Activated CD8-positive, alpha-beta memory T cell treated with anti-CD3 and anti-CD28 coated beads for 36 hours (primary cell): ENCODE measurements around the gene DCAF11. TPM values are rescaled to one million over a fixed set of nuclear protein-coding genes. Genes with fewer than 3 reads are reported as not detected.

Source experiments
- CTCF ChIA-PET: fragments of 350-600 bp; sonication (Branson Sonifier 250); formaldehyde crosslinking; loops from one replicate; lab custom pipeline; 2021; ENCODE audit warnings: antibody characterized with exemption; lab: Charles Lee
- POLR2A ChIA-PET: fragments of 350-600 bp; sonication (Branson Sonifier 250); formaldehyde crosslinking; loops from one replicate; lab custom pipeline; 2021; ENCODE audit warnings: antibody characterized with exemption; lab: Charles Lee
- total RNA-seq, 2 experiments: library from RNA; stranded (reverse); gene quantifications; one replicate each; pipeline ENCODE4 v1.2.3, GENCODE V29; 2021

DCAF11 gene
- total RNA-seq, 2 experiments from 2014 or later: 60.3 to 69.1 TPM

DNA sequence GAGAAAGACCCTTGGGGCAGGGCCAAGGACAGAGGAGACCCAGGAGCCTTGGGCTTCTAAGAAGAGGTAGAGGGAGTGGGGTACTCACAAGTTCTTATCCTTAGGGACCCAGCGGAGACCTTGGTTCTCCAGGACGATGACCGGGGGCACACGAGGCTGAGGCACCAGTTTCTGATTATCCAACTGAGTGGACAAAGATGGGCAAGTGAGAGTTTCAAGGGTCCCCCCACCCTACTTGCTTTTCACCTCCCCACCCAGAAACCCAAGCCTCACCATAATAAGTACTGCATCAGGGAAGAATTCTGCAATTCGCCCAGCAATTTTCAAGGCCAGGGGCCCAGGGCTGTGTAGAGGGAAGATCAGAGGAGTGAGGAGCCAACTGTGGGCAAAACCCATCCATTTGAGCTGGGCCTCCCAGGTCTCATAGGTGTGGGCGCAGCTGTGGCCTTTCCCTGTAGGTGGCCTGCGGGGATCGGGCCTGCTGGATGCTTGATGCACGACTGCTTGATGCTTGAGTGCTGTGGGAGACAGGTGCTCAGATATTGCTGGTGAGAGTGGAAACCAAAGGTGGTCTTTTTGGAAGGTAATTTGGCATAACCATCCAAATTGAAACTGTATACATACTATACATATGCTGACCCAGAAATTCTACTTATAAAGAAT, 24.8 kb downstream of the DCAF11 start:
- ChIA-PET CTCF (interaction anchor here (4.7 kb wide), 1 partner anchor 22 kb away, joined by 34 read pairs; the partner anchor contains the start of gene IRF9), POLR2A (no interaction called here)

DNA sequence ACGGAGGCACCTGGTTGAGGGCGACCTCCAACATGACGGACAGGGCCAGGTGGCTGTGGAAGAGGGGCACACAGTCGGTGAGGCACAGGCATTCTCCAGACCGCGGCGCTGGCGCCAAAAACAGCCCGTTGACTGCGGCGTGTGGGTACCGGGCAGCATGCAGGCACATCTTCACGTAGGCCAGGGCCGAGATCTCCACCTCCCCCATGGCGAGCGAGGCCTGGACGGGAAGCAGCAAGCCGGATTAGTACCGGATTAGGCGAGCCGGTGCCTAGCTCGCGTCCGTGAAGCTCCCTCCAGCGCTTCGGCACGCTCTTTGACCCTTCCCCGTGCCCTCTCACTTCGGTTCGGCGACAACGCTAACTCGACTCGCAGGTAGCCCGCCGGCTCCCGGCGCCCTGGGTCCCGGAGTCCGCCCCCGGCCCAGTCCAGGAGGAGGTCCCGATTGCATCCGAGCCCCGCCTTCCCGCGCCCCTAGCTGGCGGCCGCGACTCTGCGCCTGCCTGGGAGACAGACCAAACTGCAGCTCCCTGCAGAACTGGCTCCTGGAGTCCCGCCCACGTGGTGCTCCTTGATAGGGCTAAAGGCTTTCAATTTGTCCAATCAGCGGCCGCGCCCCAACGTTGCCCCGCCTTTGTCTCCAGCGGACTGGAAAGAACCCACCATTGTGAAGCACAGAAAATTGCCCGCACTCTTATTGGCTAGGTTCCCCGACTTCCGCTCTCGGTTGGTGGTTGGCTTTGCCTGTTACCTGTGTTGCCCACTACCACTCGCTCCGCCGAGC, 26.7 kb downstream of the DCAF11 start, which contains the start of gene EMC9:
Gene EMC9, minus strand, starts transcription at position 495 of the 784 bp plus-strand sequence. Its CDS starts 287 bp downstream, at position 208.
- ChIA-PET POLR2A (interaction anchor here (1.0 to 1.7 kb wide), 5 partner anchors 9 to 102 kb away, joined by 3 to 8 read pairs (median 4); partner anchors contain the start of genes DCAF11, IRF9, NRL and TINF2), CTCF (interaction anchor here (0.6 to 1.6 kb wide), 4 partner anchors 20 to 50 kb away, joined by 3 to 5 read pairs (median 5); partner anchors contain the start of genes DCAF11 and IRF9)

DNA sequence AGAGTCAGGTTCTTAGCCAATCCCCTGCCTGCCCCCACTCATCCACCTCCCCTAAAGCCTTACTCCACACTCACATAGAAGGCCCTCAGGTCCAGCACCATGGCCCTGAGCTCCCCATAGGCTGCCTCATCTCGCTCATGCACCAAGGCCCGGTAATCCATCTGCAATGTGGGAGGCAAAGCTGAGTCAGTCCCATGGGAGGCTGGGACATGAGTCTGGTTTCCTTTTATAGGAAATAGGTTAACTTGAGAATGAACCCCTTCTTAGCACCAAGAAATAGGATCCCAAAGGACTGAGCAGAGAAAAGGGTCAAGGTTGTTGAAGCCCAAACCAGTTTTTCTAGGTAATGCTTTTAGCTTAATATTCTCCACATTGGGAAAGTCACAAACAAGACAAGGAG, 28.9 kb downstream of the DCAF11 start:
- POLR2A ChIA-PET: no interaction called here
- CTCF ChIA-PET: interaction anchor here (1.4 kb wide), 1 partner anchor 18 kb away, joined by 6 read pairs; the partner anchor contains the start of gene IRF9

DNA sequence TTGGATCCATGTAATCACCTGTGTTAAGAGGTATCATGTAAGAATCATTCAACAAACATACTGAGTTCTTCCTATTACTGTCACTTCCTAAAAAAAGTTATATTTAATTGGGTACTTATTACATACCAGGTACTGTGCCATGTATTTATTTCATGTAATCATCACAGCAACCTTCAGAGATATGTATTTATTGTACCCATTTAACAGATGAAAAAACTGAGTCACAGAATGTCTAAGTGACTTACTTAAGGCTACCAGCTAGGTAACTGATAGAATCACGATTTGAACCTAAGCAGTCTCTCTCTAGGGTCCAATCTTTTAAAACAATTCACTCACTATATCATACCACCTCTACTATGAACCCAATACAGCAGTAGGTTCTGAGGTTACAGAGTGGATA, 29.9 kb downstream of the DCAF11 start:
- POLR2A ChIA-PET: no interaction called here
- CTCF ChIA-PET: interaction anchor here (1.4 kb wide), 1 partner anchor 17 kb away, joined by 6 read pairs; the partner anchor contains the start of gene IRF9

DNA sequence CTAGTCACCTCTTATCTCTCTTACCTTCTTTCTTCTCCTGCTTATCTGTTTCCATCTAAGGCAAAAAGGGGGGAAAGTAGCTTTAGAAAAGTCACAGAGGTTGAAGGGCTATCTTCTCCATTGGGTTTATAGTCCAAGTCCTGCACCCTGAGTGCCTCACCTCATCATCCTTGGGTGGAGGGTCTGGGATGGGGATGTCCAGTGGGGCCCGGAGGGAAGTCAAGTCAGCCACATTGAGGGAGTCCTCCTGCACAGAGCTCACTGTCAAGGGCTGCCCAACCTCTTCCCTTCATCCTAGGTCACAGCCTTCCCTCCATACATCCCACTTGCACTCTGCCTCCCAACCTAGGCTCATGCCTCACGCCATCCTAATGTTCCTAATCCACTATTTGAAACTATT, 30.6 kb downstream of the DCAF11 start:
- CTCF ChIA-PET: interaction anchor here (1.2 to 1.6 kb wide), 3 partner anchors 9 to 30 kb away, joined by 6 to 8 read pairs (median 6); partner anchors contain the start of genes DCAF11, IRF9, NRL and PSME1
- POLR2A ChIA-PET: interaction anchor here (2.4 to 3.8 kb wide), 3 partner anchors 8 to 31 kb away, joined by 16 to 34 read pairs (median 18); partner anchors contain the start of genes DCAF11, IRF9, NRL and PSME1

DNA sequence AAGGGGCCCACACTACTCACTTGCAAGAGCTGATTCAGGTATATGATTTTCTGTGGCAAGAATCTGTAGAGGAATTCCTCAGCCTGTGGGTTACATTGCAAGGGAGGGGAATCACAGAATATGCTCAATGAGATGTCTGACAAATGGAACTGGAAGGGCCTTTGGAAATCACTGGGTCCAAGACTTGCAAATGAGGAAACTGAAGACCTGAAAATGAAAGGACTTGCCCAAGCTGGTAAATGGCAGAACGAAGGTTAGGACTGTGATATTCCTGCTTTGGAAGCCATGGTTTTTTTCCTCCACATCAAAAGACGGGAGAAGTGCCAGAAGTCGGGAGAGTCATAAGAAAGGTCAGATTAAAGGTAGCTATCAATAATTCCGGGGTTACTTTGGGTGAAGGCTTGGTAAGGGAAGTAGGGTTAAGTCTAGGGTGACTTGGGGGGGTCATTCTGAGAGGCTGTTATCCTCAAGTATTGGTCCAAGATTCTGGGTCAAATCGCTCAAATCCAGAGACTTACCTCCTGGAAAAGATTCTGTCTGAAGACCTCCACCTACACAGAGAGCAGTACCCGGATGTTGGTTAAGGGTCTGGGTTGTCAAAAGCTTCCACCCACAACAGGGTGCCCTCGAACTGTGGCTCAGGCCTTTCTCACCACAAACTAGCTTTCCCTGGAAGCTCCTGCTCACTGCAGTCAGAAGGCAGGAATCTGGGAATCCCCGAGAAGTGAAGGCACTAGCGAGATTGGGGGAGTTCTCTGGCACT, 31.3 kb downstream of the DCAF11 start:
- ChIA-PET CTCF (interaction anchor here (1.2 to 2.6 kb wide), 5 partner anchors 9 to 37 kb away, joined by 3 to 8 read pairs (median 6); partner anchors contain the start of genes DCAF11, IRF9, NRL and PSME1), POLR2A (interaction anchor here (1.1 to 3.8 kb wide), 5 partner anchors 9 to 51 kb away, joined by 4 to 34 read pairs (median 16); partner anchors contain the start of genes DCAF11, IRF9, NRL and PCK2)

DNA sequence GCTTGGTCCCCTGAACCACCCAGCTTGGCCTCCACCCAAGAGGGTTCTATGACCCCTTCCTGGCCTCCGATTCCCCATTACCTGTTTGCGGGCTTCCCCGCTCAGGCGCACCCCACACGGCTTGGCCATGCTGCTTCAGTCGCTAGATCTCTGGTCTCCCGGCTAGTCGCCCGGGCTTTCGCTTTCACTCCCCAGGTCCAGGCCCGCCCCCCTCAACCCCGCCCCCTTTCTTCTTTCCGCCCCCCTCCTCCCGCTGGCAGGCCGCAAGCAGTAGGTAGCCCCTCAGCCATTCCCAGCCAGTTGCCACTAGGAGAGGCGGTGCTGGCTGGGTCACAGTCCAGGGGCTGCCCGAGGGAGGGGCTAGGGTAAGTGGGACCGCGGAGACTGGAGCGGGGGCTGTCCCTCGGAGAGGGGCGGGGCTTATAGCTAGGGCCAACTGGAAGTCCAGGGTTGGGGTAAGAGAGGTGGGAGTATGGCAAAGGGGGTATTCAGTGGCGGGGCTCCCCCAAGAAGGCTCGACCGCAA, 31.9 kb downstream of the DCAF11 start, which contains the start of gene PSME2:
Gene PSME2, minus strand, starts transcription at position 158 of the 525 bp plus-strand sequence. Its CDS starts 29 bp downstream, at position 129.
- CTCF ChIA-PET: interaction anchor here (1.2 to 2.7 kb wide), 6 partner anchors 9 to 38 kb away, joined by 3 to 24 read pairs (median 7); partner anchors contain the start of genes DCAF11, IRF9, NRL and PSME1
- POLR2A ChIA-PET: interaction anchor here (0.9 to 3.8 kb wide), 8 partner anchors 10 to 52 kb away, joined by 3 to 34 read pairs (median 7); partner anchors contain the start of genes DCAF11, IRF9, NRL and PCK2

DNA sequence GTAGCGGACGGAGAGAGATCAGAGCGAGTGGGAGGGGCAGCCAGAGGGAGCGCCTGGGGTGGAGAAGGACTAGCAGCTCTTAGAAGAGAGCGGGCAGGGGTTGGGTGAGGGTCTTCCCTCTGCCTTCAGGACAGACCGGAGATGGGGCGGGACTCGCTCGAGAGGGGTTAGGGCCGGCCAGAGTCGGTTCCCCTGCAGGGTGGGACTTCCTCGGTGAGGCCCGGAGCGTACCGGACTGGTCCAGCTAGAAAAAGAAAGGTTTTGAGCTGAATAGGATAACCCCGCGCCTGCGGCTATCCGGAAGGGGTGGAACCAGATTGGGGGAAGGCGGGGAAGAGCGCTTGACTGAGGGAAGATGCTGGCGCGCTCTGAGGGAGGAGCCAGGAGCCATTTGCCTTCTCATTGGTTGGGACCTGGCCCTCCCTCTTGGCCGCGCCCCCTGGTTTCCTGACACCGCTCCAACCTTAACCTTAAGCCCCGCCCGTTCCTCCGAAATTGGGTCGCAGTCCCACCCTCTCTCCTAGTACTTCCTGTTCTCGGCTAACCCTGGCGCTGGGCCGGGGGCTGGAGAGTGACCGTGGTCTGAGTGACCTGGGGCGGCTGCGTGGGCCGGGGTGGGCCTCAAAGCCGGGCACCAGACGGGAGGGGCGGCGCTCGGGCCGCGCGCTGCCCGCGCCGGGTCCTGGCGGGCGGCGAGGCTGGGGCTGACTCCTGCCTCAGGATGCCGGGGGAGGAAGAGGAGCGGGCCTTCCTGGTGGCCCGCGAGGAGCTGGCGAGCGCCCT, 32.6 kb downstream of the DCAF11 start, which contains the start of gene RNF31:
Gene RNF31, plus strand, starts transcription at position 521 of the 783 bp plus-strand sequence. Its CDS starts 201 bp downstream, at position 722.
- ChIA-PET CTCF (interaction anchor here (0.9 to 2.7 kb wide), 6 partner anchors 8 to 57 kb away, joined by 3 to 24 read pairs (median 7); partner anchors contain the start of genes DCAF11, IRF9, NRL and PSME1), POLR2A (interaction anchor here (0.5 to 3.8 kb wide), 9 partner anchors 10 to 53 kb away, joined by 3 to 34 read pairs (median 4); partner anchors contain the start of genes DCAF11, IRF9, NRL and PCK2)

DNA sequence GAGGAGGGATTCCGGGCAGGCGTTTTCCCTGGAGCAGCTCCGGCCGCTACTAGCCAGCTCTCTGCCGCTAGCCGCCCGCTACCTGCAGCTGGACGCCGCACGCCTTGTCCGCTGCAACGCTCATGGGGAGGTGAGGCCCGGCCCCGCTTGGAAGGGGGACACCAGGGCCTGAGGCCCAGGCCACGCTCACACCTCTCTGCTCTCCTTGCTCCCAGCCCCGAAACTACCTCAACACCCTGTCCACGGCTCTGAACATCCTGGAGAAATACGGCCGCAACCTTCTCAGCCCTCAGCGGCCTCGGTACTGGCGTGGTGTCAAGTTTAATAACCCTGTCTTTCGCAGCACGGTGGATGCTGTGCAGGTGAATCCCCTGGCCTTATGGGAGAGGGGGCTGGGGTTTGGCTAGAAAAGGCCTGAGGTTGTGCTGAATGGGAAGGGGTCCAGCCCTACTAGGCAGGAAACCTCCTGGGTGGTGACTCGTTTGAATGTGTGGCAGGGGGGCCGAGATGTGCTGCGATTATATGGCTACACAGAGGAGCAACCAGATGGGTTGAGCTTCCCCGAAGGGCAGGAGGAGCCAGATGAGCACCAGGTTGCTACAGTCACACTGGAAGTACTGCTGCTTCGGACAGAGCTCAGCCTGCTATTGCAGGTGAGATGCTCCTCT, 33.3 kb downstream of the DCAF11 start:
- CTCF ChIA-PET: interaction anchor here (0.9 to 2.7 kb wide), 5 partner anchors 11 to 57 kb away, joined by 3 to 24 read pairs (median 7); partner anchors contain the start of genes DCAF11, IRF9, NRL and PSME1
- POLR2A ChIA-PET: interaction anchor here (0.5 to 3.8 kb wide), 5 partner anchors 11 to 47 kb away, joined by 3 to 34 read pairs (median 16); partner anchors contain the start of genes DCAF11, IRF9, NRL and PSME1

DNA sequence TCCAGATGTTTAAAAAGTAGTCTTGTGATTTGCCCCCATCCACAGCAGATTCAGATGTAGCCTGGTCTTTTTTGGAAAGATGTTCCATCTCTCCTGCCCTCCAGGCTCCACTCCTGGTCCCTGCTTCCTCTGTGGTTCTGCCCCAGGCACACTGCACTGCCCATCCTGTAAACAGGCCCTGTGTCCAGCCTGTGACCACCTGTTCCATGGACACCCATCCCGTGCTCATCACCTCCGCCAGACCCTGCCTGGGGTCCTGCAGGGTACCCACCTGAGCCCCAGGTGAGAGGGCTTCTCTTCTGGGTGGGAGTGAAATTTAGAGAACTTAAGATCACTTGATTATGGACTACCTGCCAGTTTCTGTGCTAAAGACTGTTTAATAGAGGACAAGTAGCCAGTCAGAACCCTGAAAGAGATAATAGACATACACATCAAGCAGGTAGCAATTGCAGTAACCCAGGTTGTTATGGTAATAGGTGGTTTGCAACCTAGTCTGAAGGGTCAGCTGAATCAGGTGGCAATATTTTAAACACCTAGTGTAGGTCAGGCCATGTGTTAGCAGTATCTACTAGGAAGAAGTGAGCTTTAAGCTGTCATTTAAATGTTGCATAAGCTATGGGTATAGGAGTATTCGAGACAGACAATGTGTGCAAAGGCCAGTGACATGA, 34.9 kb downstream of the DCAF11 start:
- ChIA-PET POLR2A (interaction anchor here (1.2 kb wide), 1 partner anchor 8 kb away, joined by 3 read pairs; the partner anchor contains the start of gene EMC9), CTCF (interaction anchor here (1.4 to 2.7 kb wide), 2 partner anchors 11 to 24 kb away, joined by 3 to 24 read pairs; partner anchors contain the start of gene IRF9)

DNA sequence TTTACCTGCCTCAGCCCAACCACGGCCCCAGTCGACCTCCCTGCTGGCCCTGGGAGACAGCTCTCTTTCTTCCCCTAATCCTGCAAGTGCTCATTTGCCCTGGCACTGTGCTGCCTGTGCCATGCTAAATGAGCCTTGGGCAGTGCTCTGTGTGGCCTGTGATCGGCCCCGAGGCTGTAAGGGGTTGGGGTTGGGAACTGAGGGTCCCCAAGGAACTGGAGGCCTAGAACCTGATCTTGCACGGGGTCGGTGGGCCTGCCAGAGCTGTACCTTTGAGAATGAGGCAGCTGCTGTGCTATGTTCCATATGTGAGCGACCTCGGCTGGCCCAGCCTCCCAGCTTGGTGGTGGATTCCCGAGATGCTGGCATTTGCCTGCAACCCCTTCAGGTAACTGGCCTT, 35.5 kb downstream of the DCAF11 start:
- ChIA-PET POLR2A (interaction anchor here (0.8 to 1.2 kb wide), 2 partner anchors 9 to 51 kb away, joined by 3 read pairs; partner anchors contain the start of gene EMC9), CTCF (interaction anchor here (1.4 kb wide), 1 partner anchor 24 kb away, joined by 3 read pairs; no protein-coding TSS in a partner anchor)

DNA sequence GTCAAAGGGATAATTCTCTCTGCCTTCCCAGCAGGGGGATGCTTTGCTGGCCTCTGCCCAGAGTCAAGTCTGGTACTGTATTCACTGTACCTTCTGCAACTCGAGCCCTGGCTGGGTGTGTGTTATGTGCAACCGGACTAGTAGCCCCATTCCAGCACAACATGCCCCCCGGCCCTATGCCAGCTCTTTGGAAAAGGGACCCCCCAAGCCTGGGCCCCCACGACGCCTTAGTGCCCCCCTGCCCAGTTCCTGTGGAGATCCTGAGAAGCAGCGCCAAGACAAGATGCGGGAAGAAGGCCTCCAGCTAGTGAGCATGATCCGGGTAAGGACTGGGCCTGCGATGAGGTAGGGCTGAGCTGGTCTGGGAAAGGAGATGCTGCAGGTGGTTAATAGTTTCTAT, 36.0 kb downstream of the DCAF11 start:
- CTCF ChIA-PET: interaction anchor here (1.4 to 1.8 kb wide), 2 partner anchors 10 to 23 kb away, joined by 3 to 17 read pairs; partner anchors contain the start of gene IRF9
- POLR2A ChIA-PET: interaction anchor here (0.8 to 1.2 kb wide), 2 partner anchors 9 to 51 kb away, joined by 3 read pairs; partner anchors contain the start of gene EMC9

DNA sequence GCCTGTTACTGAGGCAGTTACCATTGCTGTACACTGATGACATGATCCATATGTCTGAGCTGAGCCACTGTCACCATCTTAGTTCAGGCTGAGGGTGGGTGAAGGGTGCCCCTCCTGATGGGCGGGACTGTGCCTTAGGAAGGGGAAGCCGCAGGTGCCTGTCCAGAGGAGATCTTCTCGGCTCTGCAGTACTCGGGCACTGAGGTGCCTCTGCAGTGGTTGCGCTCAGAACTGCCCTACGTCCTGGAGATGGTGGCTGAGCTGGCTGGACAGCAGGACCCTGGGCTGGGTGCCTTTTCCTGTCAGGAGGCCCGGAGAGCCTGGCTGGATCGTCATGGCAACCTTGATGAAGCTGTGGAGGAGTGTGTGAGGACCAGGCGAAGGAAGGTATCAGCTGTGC, 36.4 kb downstream of the DCAF11 start:
- CTCF ChIA-PET: interaction anchor here (1.8 kb wide), 1 partner anchor 10 kb away, joined by 17 read pairs; the partner anchor contains the start of gene IRF9
- POLR2A ChIA-PET: interaction anchor here (0.8 kb wide), 1 partner anchor 50 kb away, joined by 3 read pairs; no protein-coding TSS in a partner anchor

DNA sequence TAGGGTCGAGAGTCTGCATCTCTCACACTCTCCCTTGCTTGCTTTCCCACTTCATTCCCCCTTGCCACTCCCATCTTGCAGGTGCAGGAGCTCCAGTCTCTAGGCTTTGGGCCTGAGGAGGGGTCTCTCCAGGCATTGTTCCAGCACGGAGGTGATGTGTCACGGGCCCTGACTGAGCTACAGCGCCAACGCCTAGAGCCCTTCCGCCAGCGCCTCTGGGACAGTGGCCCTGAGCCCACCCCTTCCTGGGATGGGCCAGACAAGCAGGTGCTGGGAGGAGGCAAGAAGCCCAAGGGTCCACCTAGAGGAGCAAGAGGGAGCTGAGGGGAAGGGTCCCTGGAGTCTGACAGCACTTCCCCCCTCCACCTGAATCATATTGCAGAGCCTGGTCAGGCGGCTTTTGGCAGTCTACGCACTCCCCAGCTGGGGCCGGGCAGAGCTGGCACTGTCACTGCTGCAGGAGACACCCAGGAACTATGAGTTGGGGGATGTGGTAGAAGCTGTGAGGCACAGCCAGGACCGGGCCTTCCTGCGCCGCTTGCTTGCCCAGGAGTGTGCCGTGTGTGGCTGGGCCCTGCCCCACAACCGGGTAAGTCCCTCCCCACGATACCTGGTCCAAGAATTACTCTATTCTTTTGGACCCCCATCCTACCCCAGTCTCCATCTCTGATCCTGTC, 37.0 kb downstream of the DCAF11 start:
- ChIA-PET POLR2A (interaction anchor here (0.6 kb wide), 1 partner anchor 21 kb away, joined by 3 read pairs; the partner anchor contains the start of gene FITM1), CTCF (interaction anchor here (0.6 to 1.8 kb wide), 2 partner anchors 9 to 42 kb away, joined by 3 to 17 read pairs; partner anchors contain the start of gene IRF9)
